SU-DHL-6 (cell line): ENCODE measurements around the gene RUNX2.

Experiments
- H2AFZ ChIP-seq: fragments of 200-600 bp; sonication (generic); 2 replicates; pipeline ENCODE4 v1.6.1; 2014; ENCODE audit warnings: low read depth, mild to moderate bottlenecking, moderate library complexity, mixed read lengths, antibody characterized with exemption, low read length; ENCODE audit not compliant: severe bottlenecking
- H3F3A ChIP-seq: fragments of 200-600 bp; shearing (Covaris generic); 2 replicates; pipeline ENCODE4 v1.6.0; 2016; ENCODE audit warnings: antibody characterized with exemption, mild to moderate bottlenecking; ENCODE audit not compliant: insufficient read depth
- H3K27ac ChIP-seq: fragments of 200-600 bp; sonication (generic); 2 replicates; pipeline ENCODE4 v1.5.1; 2016; ENCODE audit warnings: low read depth, mild to moderate bottlenecking, low read length, moderate library complexity, mixed read lengths
- H3K27me3 ChIP-seq: fragments of 200-600 bp; sonication (generic), shearing (Covaris generic); 2 replicates; pipeline ENCODE4 v1.6.0; 2014; ENCODE audit warnings: mild to moderate bottlenecking, low read length
- H3K36me3 ChIP-seq: fragments of 200-600 bp; sonication (generic); 2 replicates; pipeline ENCODE4 v1.6.1; 2014; ENCODE audit warnings: mild to moderate bottlenecking, low read length, mixed read lengths
- H3K4me2 ChIP-seq: fragments of 300-600, 200-600 bp; shearing (Covaris generic), sonication (generic); 2 replicates; pipeline ENCODE4 v1.6.0; 2014; ENCODE audit warnings: low read length, low read depth, mild to moderate bottlenecking; ENCODE audit not compliant: poor library complexity, severe bottlenecking
- H3K4me3 ChIP-seq: fragments of 200-600 bp; sonication (generic); 2 replicates; pipeline ENCODE4 v1.5.1; 2014; ENCODE audit warnings: antibody characterized with exemption, low read length, mild to moderate bottlenecking, mixed read lengths; ENCODE audit not compliant: insufficient read depth, poor library complexity, severe bottlenecking
- H3K79me2 ChIP-seq: fragments of 200-600 bp; sonication (generic); 2 replicates; pipeline ENCODE4 v1.6.1; 2014; ENCODE audit warnings: mild to moderate bottlenecking, low read length, moderate library complexity; ENCODE audit not compliant: insufficient read depth
- H3K9ac ChIP-seq: fragments of 200-600 bp; sonication (generic); 2 replicates; pipeline ENCODE4 v1.7.0; 2014; ENCODE audit warnings: mild to moderate bottlenecking, low read length
- H3K9me2 ChIP-seq: fragments of 200-600 bp; sonication (generic); replicated peaks from 2 replicates; pipeline ENCODE4 v1.6.1; 2014; ENCODE audit warnings: low read length; ENCODE audit not compliant: insufficient read depth
- H3K9me3 ChIP-seq: fragments of 200-600 bp; sonication (generic); 2 replicates; pipeline ENCODE4 v1.6.1; 2014; ENCODE audit warnings: low read length, mixed read lengths; ENCODE audit not compliant: insufficient read depth
- H4K20me1 ChIP-seq: fragments of 200-600 bp; sonication (generic); 2 replicates; pipeline ENCODE4 v1.6.1; 2014; ENCODE audit warnings: low read depth, mild to moderate bottlenecking, antibody characterized with exemption, low read length, moderate library complexity, mixed read lengths
- CTCF ChIP-seq: fragments of 200-600 bp; sonication (generic); IDR thresholded peaks from one replicate; pipeline ENCODE4 v1.5.1; 2017; ENCODE audit warnings: antibody characterized with exemption, mild to moderate bottlenecking, low read length, moderate library complexity; ENCODE audit not compliant: insufficient read depth, poor library complexity, severe bottlenecking
- EZH2phosphoT487 ChIP-seq: fragments of 200-600 bp; sonication (generic), shearing (Covaris generic); conservative IDR thresholded peaks from 2 replicates; pipeline ENCODE4 v1.6.1; 2018; ENCODE audit warnings: mild to moderate bottlenecking, antibody characterized with exemption, low read length, moderate library complexity, mixed read lengths

RUNX2 gene

GRCh38 chr6:45692021-45692420 is 363.9 kb downstream of the RUNX2 start:
- no peak for TF ChIP-seq CTCF
- no peak for TF ChIP-seq EZH2phosphoT487
- Histone ChIP-seq H2AFZ (no peak overlapping the region), H3K27me3 (no peaks in the 10 kb centered on the region), H3K4me3 (no peak overlapping the region), H3K27ac (no peak overlapping the region), H3K9me3 (no peaks in the 10 kb centered on the region), H4K20me1 (no peaks in the 10 kb centered on the region), H3K9ac (no peak overlapping the region), H3K9me2 (no peaks in the 10 kb centered on the region), H3K36me3 (no peaks in the 10 kb centered on the region), H3K4me2 (no peak overlapping the region), H3F3A (no peaks in the 10 kb centered on the region), H3K79me2 (no peaks in the 10 kb centered on the region)

GRCh38 chr6:45696738-45697137 is 368.6 kb downstream of the RUNX2 start:
- Histone ChIP-seq H3K4me3 (no peak overlapping the region), H3K79me2 (no peaks in the 10 kb centered on the region), H3K9me2 (no peaks in the 10 kb centered on the region), H3K9me3 (no peaks in the 10 kb centered on the region), H2AFZ (no peak overlapping the region), H3F3A (no peaks in the 10 kb centered on the region), H4K20me1 (no peaks in the 10 kb centered on the region), H3K27ac (no peak overlapping the region), H3K4me2 (no peak overlapping the region), H3K27me3 (no peaks in the 10 kb centered on the region), H3K36me3 (no peaks in the 10 kb centered on the region), H3K9ac (no peak overlapping the region)
- TF ChIP-seq CTCF (no peak), EZH2phosphoT487 (no peak)

GRCh38 chr6:45697605-45698004 is 369.5 kb downstream of the RUNX2 start:
- H3K4me2 ChIP-seq: no peak overlapping the region
- H2AFZ ChIP-seq: no peak overlapping the region
- no peak overlapping the region for H3K27ac ChIP-seq
- H3K36me3 ChIP-seq: no peaks in the 10 kb centered on the region
- H3K27me3 ChIP-seq: no peaks in the 10 kb centered on the region
- no peaks in the 10 kb centered on the region for H4K20me1 ChIP-seq
- no peaks in the 10 kb centered on the region for H3K9me3 ChIP-seq
- TF ChIP-seq EZH2phosphoT487 (no peak), CTCF (no peak)
- H3K9ac ChIP-seq: no peak overlapping the region
- H3K9me2 ChIP-seq: no peaks in the 10 kb centered on the region
- H3F3A ChIP-seq: no peaks in the 10 kb centered on the region
- no peaks in the 10 kb centered on the region for H3K79me2 ChIP-seq
- no peak overlapping the region for H3K4me3 ChIP-seq
